GM19043 (cell line): ENCODE data around the gene UGT1A5.

Experiments
- ATAC-seq: cut with Tn5 transposase; IDR thresholded peaks from one replicate; pipeline ENCODE4 v1.9.1; 2021; ENCODE audit warnings: low read depth; ENCODE audit not compliant: unreplicated experiment

Gene UGT1A5

GRCh38 chr2:233803994-233804393, 91.3 kb downstream of the UGT1A5 start:
- ATAC-seq, result no peak

- no peak for ATAC-seq
Measured at GRCh38 chr2:233807215-233807865, 94.6 kb downstream of the UGT1A5 start.

GRCh38 chr2:233807966-233808935, 95.5 kb downstream of the UGT1A5 start:
- ATAC-seq, result no peak

- ATAC-seq, result no peak
Measured at GRCh38 chr2:233810385-233810784, 97.7 kb downstream of the UGT1A5 start.

- no peak for ATAC-seq
Measured at GRCh38 chr2:233811087-233811486, 98.4 kb downstream of the UGT1A5 start.

- no peak for ATAC-seq
Measured at GRCh38 chr2:233811732-233812131, 99.0 kb downstream of the UGT1A5 start.

GRCh38 chr2:233813236-233814055, 100.7 kb downstream of the UGT1A5 start:
- no peak for ATAC-seq

GRCh38 chr2:233814056-233814835, 101.5 kb downstream of the UGT1A5 start:
- no peak for ATAC-seq

- no peak for ATAC-seq
Measured at GRCh38 chr2:233815861-233816260, 103.2 kb downstream of the UGT1A5 start.

- no peak for ATAC-seq
Measured at GRCh38 chr2:233816334-233816733, 103.6 kb downstream of the UGT1A5 start.

- no peak for ATAC-seq
Measured at GRCh38 chr2:233816771-233817170, 104.1 kb downstream of the UGT1A5 start.

GRCh38 chr2:233817361-233817911, 104.7 kb downstream of the UGT1A5 start:
- no peak for ATAC-seq

- no peak for ATAC-seq
Measured at GRCh38 chr2:233817995-233818638, 105.4 kb downstream of the UGT1A5 start.

- no peak for ATAC-seq
Measured at GRCh38 chr2:233818639-233819621, 106.2 kb downstream of the UGT1A5 start.

GRCh38 chr2:233819884-233820773, 107.4 kb downstream of the UGT1A5 start:
- no peak for ATAC-seq

- ATAC-seq, result no peak
Measured at GRCh38 chr2:233820774-233821105, 108.0 kb downstream of the UGT1A5 start.

GRCh38 chr2:233821196-233821595, 108.5 kb downstream of the UGT1A5 start:
- no peak for ATAC-seq
